ENCODE data around the gene CBARP. TPM values are rescaled to one million over a fixed set of nuclear protein-coding genes. Genes with fewer than 3 reads are reported as not detected.

CBARP gene
- total and polyA plus RNA-seq, 7 experiments from 2014 or later, result 0.15 to 0.27 TPM; not detected in 5

DNA sequence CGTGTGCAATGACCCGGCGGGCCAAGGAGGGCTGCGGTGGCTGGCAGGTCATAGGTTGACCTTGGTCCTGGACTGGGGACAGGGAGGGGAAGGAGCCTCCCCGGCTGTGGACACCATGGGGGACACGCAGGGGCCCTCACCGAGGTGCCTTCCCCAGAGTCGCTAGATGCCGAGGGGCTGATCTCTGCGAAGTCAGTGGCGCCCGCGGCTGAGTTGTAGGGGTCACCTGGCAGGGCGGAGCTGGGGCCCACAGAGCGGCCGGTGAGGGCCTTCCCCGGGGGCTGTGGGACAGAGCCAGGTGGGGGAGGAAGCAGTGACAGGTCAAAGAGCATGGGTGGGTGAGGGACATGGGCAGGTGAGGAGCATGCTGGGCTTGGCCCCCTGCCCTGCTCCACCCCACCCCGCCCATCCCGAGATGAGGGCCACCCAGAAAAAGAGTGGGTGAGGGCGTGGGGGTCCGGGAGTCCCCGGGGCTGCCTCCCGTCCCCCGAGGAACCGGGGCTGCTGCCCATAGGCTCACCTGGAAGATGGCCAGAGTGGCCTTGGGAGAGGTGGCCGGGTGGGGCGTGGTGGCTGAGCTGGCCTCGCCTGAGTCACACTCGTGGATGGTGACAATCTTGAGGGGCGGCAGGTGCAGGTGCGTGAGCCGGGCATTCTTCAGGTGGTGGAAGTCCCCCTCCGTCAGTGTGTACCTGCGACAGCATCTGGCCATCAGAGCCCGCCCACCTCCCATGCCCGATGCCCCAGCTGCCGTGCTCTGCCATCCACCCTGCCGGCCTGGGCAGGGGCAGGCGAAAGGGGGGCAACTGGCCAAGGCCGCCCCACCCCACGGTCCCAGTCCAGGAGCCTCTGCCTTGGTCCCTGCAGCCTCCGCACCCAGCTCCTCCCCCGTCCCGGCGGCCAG lies 3.5 kb downstream of the CBARP start:
- peaks cover 7 to 13% (median 12%) of the 10 kb centered on the region in 7 donors for H3K4me1 Mint-ChIP-seq
- H3K27ac ChIP-seq (ENCODE audit: low read depth, low read length), result no peak overlapping the region
- intact Hi-C loops (cut with micrococcal nuclease), result no loop called here
- H3K27me3 ChIP-seq (ENCODE audit: control insufficient read depth in 2 of 2, insufficient read depth in 2 of 2, low read length in 2 of 2), result no peaks in the 10 kb centered on the region
- no peaks in the 10 kb centered on the region for H3K9me3 ChIP-seq (ENCODE audit: control insufficient read depth in 2 of 3, low read length in 3 of 3)
- no peaks in the 10 kb centered on the region for H3K9me3 Mint-ChIP-seq
- ChIA-PET POLR2A (no interaction called here), CTCF (no interaction called here)
- no peak overlapping the region for H3K4me3 ChIP-seq (ENCODE audit: low read length)
- peak in 1 of 9 donors; percentile 8 for DNase-seq
- peaks cover 4 to 15% (median 9%) of the 10 kb centered on the region in 5 donors for H3K27me3 Mint-ChIP-seq
- H3K36me3 ChIP-seq (ENCODE audit: control insufficient read depth in 2 of 3, insufficient read depth in 3 of 3, low read length in 3 of 3), result no peaks in the 10 kb centered on the region
- H3K4me1 ChIP-seq (ENCODE audit: control insufficient read depth in 2 of 2, insufficient read depth in 2 of 2, low read length in 2 of 2), result peaks cover 0 to 5% of the 10 kb centered on the region in 2 donors
- H3K36me3 Mint-ChIP-seq, result no peaks in the 10 kb centered on the region
- ATAC-seq, result no peak
- no peak overlapping the region for H3K27ac Mint-ChIP-seq
- H3K4me3 Mint-ChIP-seq, result no peak overlapping the region

DNA sequence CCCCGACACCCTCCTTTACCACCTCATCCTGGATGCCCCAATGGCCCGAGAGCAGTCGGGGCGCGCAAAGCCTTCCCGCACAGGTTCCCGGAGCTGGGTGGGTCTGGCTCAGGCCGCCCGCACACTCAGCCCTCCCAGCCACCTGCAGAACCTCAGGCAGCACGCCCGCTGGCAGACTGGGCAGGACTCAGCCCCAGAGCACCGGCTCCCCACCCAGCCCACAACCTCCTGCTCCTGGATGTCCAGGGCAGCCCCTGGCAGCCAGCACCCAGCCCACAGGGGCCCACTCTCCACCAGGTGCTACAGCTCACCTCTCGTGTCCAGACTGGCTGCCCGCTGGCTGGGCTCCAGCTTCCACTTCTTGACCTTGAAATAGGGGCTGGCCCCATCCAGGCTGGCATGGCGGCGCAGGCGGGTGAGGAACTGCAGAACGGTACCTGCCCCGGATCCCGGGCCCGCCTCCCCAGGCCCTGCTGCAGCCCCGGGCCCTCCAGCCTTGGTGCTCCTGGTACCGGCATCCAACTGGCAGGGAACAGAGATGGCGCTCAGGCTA lies 4.6 kb downstream of the CBARP start:
- H3K27me3 Mint-ChIP-seq, result peaks cover under 1 to 4% (median 1%) of the 10 kb centered on the region in 5 donors
- POLR2A ChIA-PET, result no interaction called here
- H3K36me3 Mint-ChIP-seq, result no peaks in the 10 kb centered on the region
- no peak overlapping the region for H3K4me3 Mint-ChIP-seq
- DNase-seq, result no peak
- intact Hi-C loops (cut with micrococcal nuclease), result no loop called here
- CTCF ChIA-PET, result no interaction called here
- peaks cover 0 to 3% (median under 1%) of the 10 kb centered on the region in 7 donors for H3K4me1 Mint-ChIP-seq
- H3K4me3 ChIP-seq (ENCODE audit: low read length), result no peak overlapping the region
- H3K27ac ChIP-seq (ENCODE audit: low read depth, low read length), result no peak overlapping the region
- no peak for ATAC-seq
- H3K36me3 ChIP-seq (ENCODE audit: control insufficient read depth in 2 of 3, insufficient read depth in 3 of 3, low read length in 3 of 3), result peaks cover 0 to under 1% (median 0%) of the 10 kb centered on the region in 3 experiments
- H3K9me3 ChIP-seq (ENCODE audit: control insufficient read depth in 2 of 3, low read length in 3 of 3), result no peaks in the 10 kb centered on the region
- H3K27ac Mint-ChIP-seq, result no peak overlapping the region
- no peaks in the 10 kb centered on the region for H3K9me3 Mint-ChIP-seq
- peaks cover 0 to under 1% of the 10 kb centered on the region in 2 donors for H3K4me1 ChIP-seq (ENCODE audit: control insufficient read depth in 2 of 2, insufficient read depth in 2 of 2, low read length in 2 of 2)
- H3K27me3 ChIP-seq (ENCODE audit: control insufficient read depth in 2 of 2, insufficient read depth in 2 of 2, low read length in 2 of 2), result no peaks in the 10 kb centered on the region

DNA sequence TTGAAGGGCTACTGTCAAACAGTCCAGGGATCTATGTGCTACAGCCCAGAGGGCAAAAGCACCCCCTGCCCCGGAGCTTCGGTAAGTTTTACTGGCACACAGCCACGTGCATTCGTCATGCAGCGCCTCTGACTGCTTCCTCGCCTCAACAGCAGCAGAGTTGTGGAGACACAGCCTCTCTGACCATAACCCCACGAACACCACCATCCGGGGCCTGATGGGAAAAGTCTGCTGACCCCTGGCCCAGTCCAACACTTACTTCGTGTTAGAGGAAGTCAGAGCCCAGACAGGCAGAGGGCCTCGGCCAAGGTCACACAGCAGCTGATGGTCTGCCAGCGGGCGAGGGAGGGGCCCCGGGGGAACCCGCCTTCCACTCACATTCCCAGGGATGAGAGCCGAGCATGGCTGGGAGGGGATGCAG lies 5.1 kb downstream of the CBARP start:
- DNase-seq, result no peak
- Histone ChIP-seq H3K36me3 (ENCODE audit: control insufficient read depth in 2 of 3, insufficient read depth in 3 of 3, low read length in 3 of 3) (peaks cover 0 to 4% (median 0%) of the 10 kb centered on the region in 3 experiments), H3K27ac (ENCODE audit: low read depth, low read length) (no peak overlapping the region), H3K4me3 (ENCODE audit: low read length) (no peak overlapping the region), H3K9me3 (ENCODE audit: control insufficient read depth in 2 of 3, low read length in 3 of 3) (no peaks in the 10 kb centered on the region), H3K4me1 (ENCODE audit: control insufficient read depth in 2 of 2, insufficient read depth in 2 of 2, low read length in 2 of 2) (no peaks in the 10 kb centered on the region), H3K27me3 (ENCODE audit: control insufficient read depth in 2 of 2, insufficient read depth in 2 of 2, low read length in 2 of 2) (no peaks in the 10 kb centered on the region)
- CTCF ChIA-PET, result interaction anchor here (0.6 kb wide), 1 partner anchor 99 kb away, joined by 3 read pairs; no protein-coding TSS in a partner anchor
- ATAC-seq, result no peak
- peaks cover 0 to 4% (median 0%) of the 10 kb centered on the region in 5 donors for H3K27me3 Mint-ChIP-seq
- peak overlapping the region in 2 of 9 donors; percentile 28 to 38 for H3K27ac Mint-ChIP-seq
- no peaks in the 10 kb centered on the region for H3K36me3 Mint-ChIP-seq
- intact Hi-C loops (cut with micrococcal nuclease), result no loop called here
- no peak overlapping the region for H3K4me3 Mint-ChIP-seq
- peaks cover 0 to 2% (median 0%) of the 10 kb centered on the region in 7 donors for H3K4me1 Mint-ChIP-seq
- no peaks in the 10 kb centered on the region for H3K9me3 Mint-ChIP-seq
- POLR2A ChIA-PET, result no interaction called here

DNA sequence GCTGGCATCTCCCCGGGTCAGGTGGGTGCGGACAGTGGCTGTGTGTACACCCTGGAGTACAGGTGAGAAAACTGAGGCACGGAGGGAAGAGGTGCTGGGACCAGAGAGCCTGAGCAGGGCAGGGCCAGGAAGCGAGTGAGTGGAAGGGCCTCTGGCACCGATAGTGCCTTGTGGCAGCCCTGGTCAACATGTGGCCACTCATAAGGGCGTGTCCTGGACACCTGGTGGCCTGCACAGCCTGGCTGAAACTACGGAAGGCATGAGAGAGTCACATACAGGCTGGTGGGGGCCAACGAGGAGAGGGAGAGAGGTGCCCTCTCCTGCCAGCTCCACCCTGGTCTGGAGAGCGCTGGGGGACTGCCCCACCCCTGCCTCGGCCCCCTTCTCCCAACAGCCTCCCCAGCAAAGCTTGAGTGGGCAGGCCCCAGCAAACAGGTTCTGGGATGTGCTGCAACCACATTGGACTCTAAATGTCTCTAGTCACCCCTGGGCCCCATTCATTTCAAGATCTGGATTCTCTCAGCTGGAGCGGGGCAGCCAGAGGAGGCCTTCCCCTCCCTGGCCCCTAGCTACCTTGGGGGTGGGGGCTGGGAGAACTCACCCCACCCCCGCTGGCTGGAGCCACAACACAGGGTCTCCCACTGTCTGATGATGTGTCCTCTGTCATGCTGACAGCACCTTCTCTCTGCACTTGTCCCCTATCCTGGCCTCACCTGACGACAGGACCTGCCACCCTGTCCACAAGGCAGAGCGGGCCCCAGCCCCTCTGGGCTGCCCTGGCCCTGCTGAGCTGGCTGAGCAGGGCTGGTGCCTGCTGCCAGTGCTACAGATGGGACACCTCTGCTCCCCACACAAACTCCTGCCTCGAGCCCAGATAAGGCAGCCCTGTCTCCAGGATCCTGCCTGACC lies 5.8 kb downstream of the CBARP start:
- POLR2A ChIA-PET, result no interaction called here
- no peaks in the 10 kb centered on the region for H3K27me3 ChIP-seq (ENCODE audit: control insufficient read depth in 2 of 2, insufficient read depth in 2 of 2, low read length in 2 of 2)
- no peak overlapping the region for H3K4me3 ChIP-seq (ENCODE audit: low read length)
- H3K4me1 ChIP-seq (ENCODE audit: control insufficient read depth in 2 of 2, insufficient read depth in 2 of 2, low read length in 2 of 2), result no peaks in the 10 kb centered on the region
- Mint-ChIP-seq H3K27me3 (peaks cover 0 to 3% (median 0%) of the 10 kb centered on the region in 5 donors), H3K4me3 (no peak overlapping the region), H3K36me3 (no peaks in the 10 kb centered on the region), H3K27ac (peak overlapping the region in 2 of 9 donors; percentile 28 to 38), H3K4me1 (no peaks in the 10 kb centered on the region), H3K9me3 (no peaks in the 10 kb centered on the region)
- peaks cover 0 to 9% (median 0%) of the 10 kb centered on the region in 3 experiments for H3K36me3 ChIP-seq (ENCODE audit: control insufficient read depth in 2 of 3, insufficient read depth in 3 of 3, low read length in 3 of 3)
- no peak overlapping the region for H3K27ac ChIP-seq (ENCODE audit: low read depth, low read length)
- no peaks in the 10 kb centered on the region for H3K9me3 ChIP-seq (ENCODE audit: control insufficient read depth in 2 of 3, low read length in 3 of 3)
- CTCF ChIA-PET, result interaction anchor here (0.6 kb wide), 2 partner anchors 37 to 98 kb away, joined by 3 to 4 read pairs; no protein-coding TSS in a partner anchor
- DNase-seq (no peak), ATAC-seq (no peak)
- intact Hi-C loops (cut with micrococcal nuclease), result no loop called here

DNA sequence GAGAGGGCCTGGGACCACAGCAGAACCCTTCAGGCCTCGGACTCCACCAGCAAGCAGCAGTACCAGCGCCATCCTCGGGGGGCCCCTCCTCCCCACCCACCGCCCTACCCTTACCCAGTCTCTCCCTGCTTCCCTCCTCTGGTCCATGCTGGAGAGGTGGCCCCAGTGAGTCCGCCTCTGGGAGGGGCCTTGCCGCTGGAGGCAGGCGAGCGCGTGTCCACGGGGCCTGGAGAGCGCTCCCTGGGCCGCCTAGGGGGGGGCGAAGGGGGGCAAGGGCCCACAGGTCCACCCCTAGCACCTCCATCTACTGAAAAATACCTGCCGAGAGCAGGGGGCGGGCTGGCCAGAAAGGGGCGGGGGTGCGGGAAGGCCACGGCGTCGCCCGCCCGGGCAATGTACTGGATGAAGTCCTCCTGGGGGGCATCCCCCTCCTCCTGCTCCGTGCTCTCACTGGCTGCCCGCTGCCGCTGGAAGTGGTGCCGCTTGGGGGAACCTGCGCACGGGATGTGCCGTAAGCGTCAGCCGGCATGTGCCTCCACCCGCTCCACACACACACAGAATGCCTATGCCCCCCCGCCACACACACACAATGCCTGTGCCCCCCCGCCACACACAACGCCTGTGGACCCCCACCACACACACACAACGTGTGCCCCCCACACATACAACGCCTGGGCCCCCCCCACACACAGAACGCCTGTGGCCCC lies 6.9 kb downstream of the CBARP start:
- Mint-ChIP-seq H3K27me3 (no peaks in the 10 kb centered on the region), H3K36me3 (no peaks in the 10 kb centered on the region), H3K27ac (no peak overlapping the region), H3K4me1 (no peaks in the 10 kb centered on the region), H3K9me3 (no peaks in the 10 kb centered on the region), H3K4me3 (no peak overlapping the region)
- ChIA-PET POLR2A (no interaction called here), CTCF (no interaction called here)
- no peaks in the 10 kb centered on the region for H3K4me1 ChIP-seq (ENCODE audit: control insufficient read depth in 2 of 2, insufficient read depth in 2 of 2, low read length in 2 of 2)
- H3K9me3 ChIP-seq (ENCODE audit: control insufficient read depth in 2 of 3, low read length in 3 of 3), result no peaks in the 10 kb centered on the region
- ATAC-seq, result no peak
- intact Hi-C loops (cut with micrococcal nuclease), result no loop called here
- H3K27ac ChIP-seq (ENCODE audit: low read depth, low read length), result no peak overlapping the region
- H3K27me3 ChIP-seq (ENCODE audit: control insufficient read depth in 2 of 2, insufficient read depth in 2 of 2, low read length in 2 of 2), result no peaks in the 10 kb centered on the region
- H3K4me3 ChIP-seq (ENCODE audit: low read length), result no peak overlapping the region
- peak in 1 of 9 donors; percentile 6 for DNase-seq
- peaks cover 0 to 20% (median 0%) of the 10 kb centered on the region in 3 experiments for H3K36me3 ChIP-seq (ENCODE audit: control insufficient read depth in 2 of 3, insufficient read depth in 3 of 3, low read length in 3 of 3)

All from naive thymus-derived CD4-positive, alpha-beta T cell (primary cell).